Measurements from ENCODE around the gene KCNMB2. TPM values are rescaled to one million over a fixed set of nuclear protein-coding genes. Genes with fewer than 3 reads are reported as not detected.

KCNMB2 gene
- total and polyA plus RNA-seq, 2 donors (not counting 1 experiment from before 2014, with no cell fraction given) = 0.17 TPM; not detected in 1

DNA sequence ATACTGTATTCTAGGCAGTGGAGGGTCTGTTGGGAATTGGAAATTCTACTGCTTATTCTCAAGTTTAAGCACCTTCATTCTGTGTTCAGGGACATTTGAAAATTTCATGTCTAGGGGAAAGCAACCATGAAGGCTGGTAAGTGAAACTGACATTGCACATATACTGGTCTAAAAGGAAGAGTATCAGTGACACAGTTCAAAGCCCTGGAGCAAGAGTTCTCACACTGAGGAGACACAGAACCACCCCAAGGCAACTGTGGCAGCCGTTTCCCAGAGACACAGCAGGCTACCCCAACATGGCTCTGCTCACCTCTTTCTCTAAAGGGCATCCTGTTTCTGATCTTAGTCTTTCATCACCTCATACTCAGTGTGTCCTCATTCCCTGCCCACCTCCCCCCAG lies 67.5 kb downstream of the KCNMB2 start:
- TF ChIP-seq, protein P1, sequence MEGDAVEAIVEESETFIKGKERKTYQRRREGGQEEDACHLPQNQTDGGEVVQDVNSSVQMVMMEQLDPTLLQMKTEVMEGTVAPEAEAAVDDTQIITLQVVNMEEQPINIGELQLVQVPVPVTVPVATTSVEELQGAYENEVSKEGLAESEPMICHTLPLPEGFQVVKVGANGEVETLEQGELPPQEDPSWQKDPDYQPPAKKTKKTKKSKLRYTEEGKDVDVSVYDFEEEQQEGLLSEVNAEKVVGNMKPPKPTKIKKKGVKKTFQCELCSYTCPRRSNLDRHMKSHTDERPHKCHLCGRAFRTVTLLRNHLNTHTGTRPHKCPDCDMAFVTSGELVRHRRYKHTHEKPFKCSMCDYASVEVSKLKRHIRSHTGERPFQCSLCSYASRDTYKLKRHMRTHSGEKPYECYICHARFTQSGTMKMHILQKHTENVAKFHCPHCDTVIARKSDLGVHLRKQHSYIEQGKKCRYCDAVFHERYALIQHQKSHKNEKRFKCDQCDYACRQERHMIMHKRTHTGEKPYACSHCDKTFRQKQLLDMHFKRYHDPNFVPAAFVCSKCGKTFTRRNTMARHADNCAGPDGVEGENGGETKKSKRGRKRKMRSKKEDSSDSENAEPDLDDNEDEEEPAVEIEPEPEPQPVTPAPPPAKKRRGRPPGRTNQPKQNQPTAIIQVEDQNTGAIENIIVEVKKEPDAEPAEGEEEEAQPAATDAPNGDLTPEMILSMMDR (conservative IDR thresholded peaks at IDR 0.05 in 1 of 2, IDR thresholded peaks at IDR 0.05 in 1 of 2; ENCODE audit: low read depth in 1 of 2, low read length in 2 of 2) = no peak
- TF ChIP-seq EZH2 (IDR thresholded peaks at IDR 0.05; ENCODE audit: low read length, missing control alignments) = no peak
- no peak overlapping the region for H3K27ac ChIP-seq (ENCODE audit: insufficient read depth, low read length)
- H3K79me2 ChIP-seq (ENCODE audit: control insufficient read depth, insufficient read depth, low read length) = no peaks in the 10 kb centered on the region
- H2AFZ ChIP-seq (ENCODE audit: low read length) = no peak overlapping the region
- no peak overlapping the region for H3K9ac ChIP-seq (ENCODE audit: insufficient read depth, low read length)
- H3K36me3 ChIP-seq (ENCODE audit: control insufficient read depth, insufficient read depth, low read length) = no peaks in the 10 kb centered on the region
- H3K4me2 ChIP-seq (ENCODE audit: extremely low read depth, insufficient read depth, low read length) = no peak overlapping the region
- H3K9me3 ChIP-seq (ENCODE audit: control insufficient read depth, insufficient read depth, low read depth, low read length) = no peaks in the 10 kb centered on the region
- DNase-seq (ENCODE audit: low read depth in 2 of 2) = no peak
- H3K4me3 ChIP-seq (replicated peaks in 1 of 4; ENCODE audit: control extremely low read depth in 1 of 4, insufficient read depth in 1 of 4, low read depth in 3 of 4, low read length in 4 of 4) = no peak overlapping the region
- no peaks in the 10 kb centered on the region for H4K20me1 ChIP-seq (ENCODE audit: control insufficient read depth, extremely low read depth, insufficient read depth, low read length)
- no peaks in the 10 kb centered on the region for H3K27me3 ChIP-seq (ENCODE audit: control insufficient read depth, insufficient read depth, low read length)
- no peaks in the 10 kb centered on the region for H3K4me1 ChIP-seq (ENCODE audit: control insufficient read depth, extremely low read depth, insufficient read depth, low read length)

DNA sequence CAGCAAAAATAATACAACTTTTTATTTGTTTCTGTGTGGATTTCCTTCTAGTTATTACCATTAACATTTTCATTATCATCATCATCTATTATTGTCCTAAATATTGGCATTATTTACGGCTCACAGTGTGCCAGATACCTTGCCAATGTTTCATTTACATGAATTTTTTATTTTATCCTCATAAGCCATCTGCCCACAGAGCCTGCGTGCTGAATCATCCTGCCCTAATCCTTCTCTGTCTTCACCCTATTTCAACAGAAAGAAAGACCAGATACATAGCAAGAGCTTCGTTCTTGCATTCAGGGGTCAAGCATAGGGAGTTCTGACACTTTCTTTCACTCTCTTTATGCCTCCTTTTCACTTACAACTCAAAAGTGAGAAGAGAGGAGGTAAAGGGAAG lies 82.0 kb downstream of the KCNMB2 start:
- TF ChIP-seq, protein P1 (conservative IDR thresholded peaks at IDR 0.05 in 1 of 2, IDR thresholded peaks at IDR 0.05 in 1 of 2; ENCODE audit: low read depth in 1 of 2, low read length in 2 of 2) = no peak
- TF ChIP-seq EZH2 (IDR thresholded peaks at IDR 0.05; ENCODE audit: low read length, missing control alignments) = no peak
- H3K27me3 ChIP-seq (ENCODE audit: control insufficient read depth, insufficient read depth, low read length) = no peaks in the 10 kb centered on the region
- H3K4me1 ChIP-seq (ENCODE audit: control insufficient read depth, extremely low read depth, insufficient read depth, low read length) = no peaks in the 10 kb centered on the region
- peak overlapping the region; percentile 85 for H2AFZ ChIP-seq (ENCODE audit: low read length)
- peak overlapping the region; percentile 81 for H3K4me2 ChIP-seq (ENCODE audit: extremely low read depth, insufficient read depth, low read length)
- no peaks in the 10 kb centered on the region for H3K79me2 ChIP-seq (ENCODE audit: control insufficient read depth, insufficient read depth, low read length)
- peak overlapping the region; percentile 27 to 66 (median 41) for H3K4me3 ChIP-seq (replicated peaks in 1 of 4; ENCODE audit: control extremely low read depth in 1 of 4, insufficient read depth in 1 of 4, low read depth in 3 of 4, low read length in 4 of 4)
- no peaks in the 10 kb centered on the region for H3K36me3 ChIP-seq (ENCODE audit: control insufficient read depth, insufficient read depth, low read length)
- H4K20me1 ChIP-seq (ENCODE audit: control insufficient read depth, extremely low read depth, insufficient read depth, low read length) = no peaks in the 10 kb centered on the region
- H3K27ac ChIP-seq (ENCODE audit: insufficient read depth, low read length) = no peak overlapping the region
- peak in 1 of 2 donors; percentile 61 for DNase-seq (ENCODE audit: low read depth in 2 of 2)
- no peaks in the 10 kb centered on the region for H3K9me3 ChIP-seq (ENCODE audit: control insufficient read depth, insufficient read depth, low read depth, low read length)
- H3K9ac ChIP-seq (ENCODE audit: insufficient read depth, low read length) = no peak overlapping the region

DNA sequence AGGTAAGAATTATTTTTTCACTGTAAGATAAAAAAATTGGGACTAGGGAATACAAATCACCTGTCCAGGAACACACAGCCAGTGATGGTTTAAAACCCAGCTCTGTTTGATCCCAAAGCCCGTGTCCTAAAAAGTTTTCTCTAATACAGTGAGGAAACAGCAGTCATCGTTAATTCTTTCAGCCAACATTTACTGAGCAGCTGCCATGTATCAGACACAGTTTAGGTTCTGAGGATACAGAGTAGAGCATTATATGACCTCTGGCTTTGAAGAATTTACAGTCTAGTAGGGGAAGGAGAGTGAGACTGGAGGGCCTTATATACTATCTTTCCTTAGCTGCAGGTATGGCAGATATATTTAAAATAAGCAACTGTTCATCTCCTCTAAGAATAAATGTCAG lies 82.7 kb downstream of the KCNMB2 start:
- H3K9ac ChIP-seq (ENCODE audit: insufficient read depth, low read length) = no peak overlapping the region
- no peaks in the 10 kb centered on the region for H3K9me3 ChIP-seq (ENCODE audit: control insufficient read depth, insufficient read depth, low read depth, low read length)
- no peaks in the 10 kb centered on the region for H3K27me3 ChIP-seq (ENCODE audit: control insufficient read depth, insufficient read depth, low read length)
- H3K27ac ChIP-seq (ENCODE audit: insufficient read depth, low read length) = no peak overlapping the region
- H3K4me3 ChIP-seq (replicated peaks in 1 of 4; ENCODE audit: control extremely low read depth in 1 of 4, insufficient read depth in 1 of 4, low read depth in 3 of 4, low read length in 4 of 4) = peak overlapping the region in 1 of 4 experiments; percentile 66
- no peak overlapping the region for H2AFZ ChIP-seq (ENCODE audit: low read length)
- no peaks in the 10 kb centered on the region for H4K20me1 ChIP-seq (ENCODE audit: control insufficient read depth, extremely low read depth, insufficient read depth, low read length)
- H3K79me2 ChIP-seq (ENCODE audit: control insufficient read depth, insufficient read depth, low read length) = no peaks in the 10 kb centered on the region
- peak in 1 of 2 donors; percentile 53 for DNase-seq (ENCODE audit: low read depth in 2 of 2)
- TF ChIP-seq EZH2 (IDR thresholded peaks at IDR 0.05; ENCODE audit: low read length, missing control alignments) = no peak
- TF ChIP-seq, protein P1 (conservative IDR thresholded peaks at IDR 0.05 in 1 of 2, IDR thresholded peaks at IDR 0.05 in 1 of 2; ENCODE audit: low read depth in 1 of 2, low read length in 2 of 2) = no peak
- H3K4me1 ChIP-seq (ENCODE audit: control insufficient read depth, extremely low read depth, insufficient read depth, low read length) = no peaks in the 10 kb centered on the region
- no peaks in the 10 kb centered on the region for H3K36me3 ChIP-seq (ENCODE audit: control insufficient read depth, insufficient read depth, low read length)
- no peak overlapping the region for H3K4me2 ChIP-seq (ENCODE audit: extremely low read depth, insufficient read depth, low read length)

All from fibroblast of lung (primary cell).